ENCODE results near the gene TCERG1. TPM values are rescaled to one million over a fixed set of nuclear protein-coding genes. Genes with fewer than 3 reads are reported as not detected.

TCERG1 gene
- total and polyA plus RNA-seq, 3 donors from 2014 or later, result 43.0 to 134 (median 122) TPM

- DNase-seq, result no peak
Measured at GRCh38 chr5:146529984-146530383, 82.9 kb downstream of the TCERG1 start.

GRCh38 chr5:146533260-146533857 lies 86.2 kb downstream of the TCERG1 start:
- WGBS, 2 donors, result 53 to 57% methylated on average over 7 of the region's 7 CpGs
- no peaks in the 10 kb centered on the region for H3K36me3 ChIP-seq (ENCODE audit: low read depth, missing control alignments)

More at GRCh38 chr5:146529984-146530383, 82.9 kb downstream of the TCERG1 start:
- WGBS, 2 donors, result 83 to 85% methylated on average over 2 of the region's 2 CpGs
- H3K27me3 ChIP-seq, result no peaks in the 10 kb centered on the region
- intact Hi-C loops (cut with DNase I; ENCODE audit: low total_unique reads), result no loop called here
- TF ChIP-seq CTCF (IDR thresholded peaks at IDR 0.05) (no peak), POLR2A (IDR thresholded peaks at IDR 0.05) (no peak)
- H3K9me3 ChIP-seq, result no peaks in the 10 kb centered on the region
- no peaks in the 10 kb centered on the region for H3K36me3 ChIP-seq (ENCODE audit: low read depth, missing control alignments)
- no peaks in the 10 kb centered on the region for H3K4me1 ChIP-seq
- no peak overlapping the region for H3K27ac ChIP-seq
- no peak overlapping the region for H3K4me3 ChIP-seq

GRCh38 chr5:146533882-146534281 lies 86.7 kb downstream of the TCERG1 start:
- intact Hi-C loops (cut with DNase I; ENCODE audit: low total_unique reads), result no loop called here
- Histone ChIP-seq H3K27ac (no peak overlapping the region), H3K9me3 (no peaks in the 10 kb centered on the region), H3K27me3 (no peaks in the 10 kb centered on the region), H3K4me3 (no peak overlapping the region), H3K4me1 (no peaks in the 10 kb centered on the region), H3K36me3 (ENCODE audit: low read depth, missing control alignments) (no peaks in the 10 kb centered on the region)
- 0 to 4% methylated on average over 1 of the region's 1 CpG for WGBS, 2 donors
- no peak for DNase-seq
- TF ChIP-seq POLR2A (IDR thresholded peaks at IDR 0.05), result no peak
- no peak for TF ChIP-seq CTCF (IDR thresholded peaks at IDR 0.05)

More at GRCh38 chr5:146533260-146533857, 86.2 kb downstream of the TCERG1 start:
- TF ChIP-seq CTCF (IDR thresholded peaks at IDR 0.05) (peak; percentile 49 to 70 (median 67)), POLR2A (IDR thresholded peaks at IDR 0.05) (no peak)
- Histone ChIP-seq H3K4me1 (no peaks in the 10 kb centered on the region), H3K9me3 (no peaks in the 10 kb centered on the region), H3K27me3 (no peaks in the 10 kb centered on the region), H3K4me3 (no peak overlapping the region), H3K27ac (no peak overlapping the region)
- intact Hi-C loops (cut with DNase I; ENCODE audit: low total_unique reads), result no loop called here
- DNase-seq, result peak; percentile 83

- WGBS, 2 donors, result 65 to 73% methylated on average over 3 of the region's 3 CpGs
- no peak for DNase-seq
- H3K4me1 ChIP-seq, result no peaks in the 10 kb centered on the region
- H3K36me3 ChIP-seq (ENCODE audit: low read depth, missing control alignments), result no peaks in the 10 kb centered on the region
- no peaks in the 10 kb centered on the region for H3K27me3 ChIP-seq
- TF ChIP-seq POLR2A (IDR thresholded peaks at IDR 0.05) (no peak), CTCF (IDR thresholded peaks at IDR 0.05) (no peak)
- H3K9me3 ChIP-seq, result no peaks in the 10 kb centered on the region
- no peak overlapping the region for H3K27ac ChIP-seq
- intact Hi-C loops (cut with DNase I; ENCODE audit: low total_unique reads), result no loop called here
- no peak overlapping the region for H3K4me3 ChIP-seq
Measured at GRCh38 chr5:146538432-146538831, 91.3 kb downstream of the TCERG1 start.

- Histone ChIP-seq H3K36me3 (ENCODE audit: low read depth, missing control alignments) (no peaks in the 10 kb centered on the region), H3K27me3 (no peaks in the 10 kb centered on the region), H3K4me1 (no peaks in the 10 kb centered on the region), H3K4me3 (no peak overlapping the region), H3K27ac (no peak overlapping the region), H3K9me3 (no peaks in the 10 kb centered on the region)
- no peak for TF ChIP-seq CTCF (IDR thresholded peaks at IDR 0.05)
- DNase-seq, result no peak
- WGBS, 2 donors, result 92 to 93% methylated on average over 4 of the region's 4 CpGs
- intact Hi-C loops (cut with DNase I; ENCODE audit: low total_unique reads), result loop anchor here (10.0 kb wide), 1 partner anchor 425 kb away; no protein-coding TSS in a partner anchor
Measured at GRCh38 chr5:146539973-146540372, 92.8 kb downstream of the TCERG1 start.
